ENCODE data around the gene SLC17A2.
"Not testable (repeated sequence)": the region's sequence is repeated elsewhere in the genome, so short reads cannot be mapped to it uniquely, and the experiment has no call there.

The SLC17A2 gene

GRCh38 chr6:25952535-25952934, 22.0 kb upstream of the SLC17A2 start:
- FAIRE-seq (no peak), DNase-seq (ENCODE audit: insufficient read length, low spot score) (no peak)

GRCh38 chr6:25951296-25952032, 21.0 kb upstream of the SLC17A2 start:
- DNase-seq (ENCODE audit: insufficient read length, low spot score) (no peak), FAIRE-seq (no peak)

- DNase-seq (ENCODE audit: insufficient read length, low spot score) = no peak
- FAIRE-seq = no peak
Measured at GRCh38 chr6:25950297-25950696, 19.8 kb upstream of the SLC17A2 start.

GRCh38 chr6:25949695-25950094, 19.2 kb upstream of the SLC17A2 start:
- DNase-seq (ENCODE audit: insufficient read length, low spot score) (no peak), FAIRE-seq (no peak)

- FAIRE-seq = not testable (repeated sequence)
Measured at GRCh38 chr6:25947492-25947891, 17.0 kb upstream of the SLC17A2 start.

GRCh38 chr6:25946631-25947030, 16.1 kb upstream of the SLC17A2 start:
- DNase-seq (ENCODE audit: insufficient read length, low spot score) (no peak), FAIRE-seq (no peak)

More at GRCh38 chr6:25947492-25947891, 17.0 kb upstream of the SLC17A2 start:
- DNase-seq (ENCODE audit: insufficient read length, low spot score) = not testable (repeated sequence)

- FAIRE-seq; DNase-seq (ENCODE audit: insufficient read length, low spot score): not testable (repeated sequence)
Measured at GRCh38 chr6:25945738-25946137, 15.2 kb upstream of the SLC17A2 start.

GRCh38 chr6:25944688-25945574, 14.4 kb upstream of the SLC17A2 start:
- FAIRE-seq = no peak
- DNase-seq (ENCODE audit: insufficient read length, low spot score) = no peak

GRCh38 chr6:25943887-25944286, 13.4 kb upstream of the SLC17A2 start:
- DNase-seq (ENCODE audit: insufficient read length, low spot score) (no peak), FAIRE-seq (no peak)

GRCh38 chr6:25942561-25943147, 12.2 kb upstream of the SLC17A2 start:
- peak; percentile 30 for DNase-seq (ENCODE audit: insufficient read length, low spot score)
- no peak for FAIRE-seq

GRCh38 chr6:25939593-25939992, 9.1 kb upstream of the SLC17A2 start:
- FAIRE-seq (no peak), DNase-seq (ENCODE audit: insufficient read length, low spot score) (no peak)

GRCh38 chr6:25935953-25936352, 5.5 kb upstream of the SLC17A2 start:
- FAIRE-seq = no peak

GRCh38 chr6:25934735-25935313, 4.3 kb upstream of the SLC17A2 start:
- DNase-seq (ENCODE audit: insufficient read length, low spot score) = no peak
- no peak for FAIRE-seq

More at GRCh38 chr6:25935953-25936352, 5.5 kb upstream of the SLC17A2 start:
- DNase-seq (ENCODE audit: insufficient read length, low spot score) = no peak

GRCh38 chr6:25934156-25934555, 3.7 kb upstream of the SLC17A2 start:
- DNase-seq (ENCODE audit: insufficient read length, low spot score) (no peak), FAIRE-seq (no peak)

GRCh38 chr6:25931411-25931709, 869 bp upstream of the SLC17A2 start:
- DNase-seq (ENCODE audit: insufficient read length, low spot score) (no peak), FAIRE-seq (no peak)

- not testable (repeated sequence) for FAIRE-seq; DNase-seq (ENCODE audit: insufficient read length, low spot score)
Measured at GRCh38 chr6:25929785-25930184, 706 bp downstream of the SLC17A2 start.

- no peak for DNase-seq (ENCODE audit: insufficient read length, low spot score)
Measured at GRCh38 chr6:25928562-25929324, 1.7 kb downstream of the SLC17A2 start.

GRCh38 chr6:25927756-25928216, 2.7 kb downstream of the SLC17A2 start:
- DNase-seq (ENCODE audit: insufficient read length, low spot score) = no peak
- no peak for FAIRE-seq

More at GRCh38 chr6:25928562-25929324, 1.7 kb downstream of the SLC17A2 start:
- FAIRE-seq = no peak

GRCh38 chr6:25927178-25927577, 3.3 kb downstream of the SLC17A2 start:
- DNase-seq (ENCODE audit: insufficient read length, low spot score) (no peak), FAIRE-seq (no peak)

- DNase-seq (ENCODE audit: insufficient read length, low spot score) = no peak
- no peak for FAIRE-seq
Measured at GRCh38 chr6:25925876-25926275, 4.6 kb downstream of the SLC17A2 start.

Data from HTR-8/SVneo (cell line).